Measurements from ENCODE around the gene ATAD3A.

DNA sequence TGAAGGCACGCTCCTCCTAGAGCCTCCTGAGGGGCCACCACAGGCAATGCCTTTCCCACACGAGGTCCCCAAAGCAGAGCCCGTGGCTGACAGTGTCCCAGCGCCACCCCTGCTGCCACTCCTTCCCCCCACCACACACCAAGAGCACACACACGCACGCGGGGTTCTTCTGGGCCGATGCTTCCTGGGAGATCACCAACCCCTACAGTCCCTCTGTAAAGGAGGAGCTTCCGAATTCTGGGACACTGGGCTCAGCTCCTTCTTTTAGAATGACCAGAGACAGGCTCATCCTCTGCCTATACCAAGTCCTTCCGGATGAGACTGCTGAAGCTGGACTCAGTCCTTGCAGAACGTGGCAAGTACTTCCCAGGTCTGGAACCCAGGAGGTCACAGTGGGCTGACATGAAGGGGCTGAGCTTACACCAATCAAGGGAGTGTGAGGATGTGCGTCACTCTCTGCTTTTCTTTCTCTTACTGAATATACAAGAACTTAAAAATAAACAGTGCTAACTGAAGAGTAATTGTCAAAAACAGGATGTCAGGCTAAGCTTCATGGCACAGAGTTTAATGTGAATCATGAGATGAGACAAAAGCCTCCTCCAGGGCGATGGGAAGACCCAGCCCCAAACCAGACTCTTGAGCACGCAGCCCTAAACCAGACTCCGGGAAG is 50.0 kb downstream of the ATAD3A start:
- TF ChIP-seq, protein P1, sequence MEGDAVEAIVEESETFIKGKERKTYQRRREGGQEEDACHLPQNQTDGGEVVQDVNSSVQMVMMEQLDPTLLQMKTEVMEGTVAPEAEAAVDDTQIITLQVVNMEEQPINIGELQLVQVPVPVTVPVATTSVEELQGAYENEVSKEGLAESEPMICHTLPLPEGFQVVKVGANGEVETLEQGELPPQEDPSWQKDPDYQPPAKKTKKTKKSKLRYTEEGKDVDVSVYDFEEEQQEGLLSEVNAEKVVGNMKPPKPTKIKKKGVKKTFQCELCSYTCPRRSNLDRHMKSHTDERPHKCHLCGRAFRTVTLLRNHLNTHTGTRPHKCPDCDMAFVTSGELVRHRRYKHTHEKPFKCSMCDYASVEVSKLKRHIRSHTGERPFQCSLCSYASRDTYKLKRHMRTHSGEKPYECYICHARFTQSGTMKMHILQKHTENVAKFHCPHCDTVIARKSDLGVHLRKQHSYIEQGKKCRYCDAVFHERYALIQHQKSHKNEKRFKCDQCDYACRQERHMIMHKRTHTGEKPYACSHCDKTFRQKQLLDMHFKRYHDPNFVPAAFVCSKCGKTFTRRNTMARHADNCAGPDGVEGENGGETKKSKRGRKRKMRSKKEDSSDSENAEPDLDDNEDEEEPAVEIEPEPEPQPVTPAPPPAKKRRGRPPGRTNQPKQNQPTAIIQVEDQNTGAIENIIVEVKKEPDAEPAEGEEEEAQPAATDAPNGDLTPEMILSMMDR (IDR thresholded peaks at IDR 0.05; ENCODE audit: low read depth, low read length): no peak
- no peak for TF ChIP-seq EZH2phosphoT487 (IDR thresholded peaks at IDR 0.05; ENCODE audit: low read depth)
